HS-5 (cell line): ENCODE results near the gene CD300E.
"Not testable (repeated sequence)": the region's sequence is repeated elsewhere in the genome, so short reads cannot be mapped to it uniquely, and the experiment has no call there.

Experiments used
- DNase-seq: peaks from one replicate; pipeline ENCODE4 v3.0.0-alpha.2; 2012; ENCODE audit warnings: low read depth

CD300E gene

GRCh38 chr17:74635418-74635817 is 11.9 kb upstream of the CD300E start:
- no peak for DNase-seq

GRCh38 chr17:74633326-74633725 is 9.8 kb upstream of the CD300E start:
- DNase-seq = no peak

GRCh38 chr17:74632617-74633016 is 9.1 kb upstream of the CD300E start:
- DNase-seq = no peak

- peak; percentile 39 for DNase-seq
Measured at GRCh38 chr17:74631468-74632450, 8.2 kb upstream of the CD300E start.

GRCh38 chr17:74630251-74630650 is 6.7 kb upstream of the CD300E start:
- DNase-seq = not testable (repeated sequence)

- no peak for DNase-seq
Measured at GRCh38 chr17:74625661-74626060, 2.1 kb upstream of the CD300E start.

GRCh38 chr17:74624131-74624530 is 593 bp upstream of the CD300E start:
- no peak for DNase-seq

GRCh38 chr17:74619077-74619673 is 4.4 kb downstream of the CD300E start:
- no peak for DNase-seq

GRCh38 chr17:74618451-74618850 is 5.1 kb downstream of the CD300E start:
- no peak for DNase-seq

- DNase-seq = no peak
Measured at GRCh38 chr17:74616696-74617095, 6.8 kb downstream of the CD300E start.

- no peak for DNase-seq
Measured at GRCh38 chr17:74612046-74612445, 11.5 kb downstream of the CD300E start.

GRCh38 chr17:74610108-74610507 is 13.4 kb downstream of the CD300E start:
- no peak for DNase-seq

GRCh38 chr17:74608511-74608910 is 15.0 kb downstream of the CD300E start:
- DNase-seq = no peak

- DNase-seq = no peak
Measured at GRCh38 chr17:74607221-74607620, 16.3 kb downstream of the CD300E start.

- no peak for DNase-seq
Measured at GRCh38 chr17:74606050-74606449, 17.5 kb downstream of the CD300E start.

GRCh38 chr17:74605361-74605760 is 18.2 kb downstream of the CD300E start:
- peak; percentile 26 for DNase-seq

- DNase-seq = no peak
Measured at GRCh38 chr17:74604761-74605160, 18.8 kb downstream of the CD300E start.

- DNase-seq = no peak
Measured at GRCh38 chr17:74604200-74604599, 19.3 kb downstream of the CD300E start.

GRCh38 chr17:74603746-74604145 is 19.8 kb downstream of the CD300E start:
- DNase-seq = no peak

- no peak for DNase-seq
Measured at GRCh38 chr17:74603037-74603635, 20.4 kb downstream of the CD300E start.

GRCh38 chr17:74601944-74602572 is 21.5 kb downstream of the CD300E start:
- no peak for DNase-seq

GRCh38 chr17:74599448-74599939 is 24.0 kb downstream of the CD300E start:
- DNase-seq = no peak
